Neural progenitor cell (in vitro differentiated cells): ENCODE results near the gene FAM83F. TPM values are rescaled to one million over a fixed set of nuclear protein-coding genes. Genes with fewer than 3 reads are reported as not detected.
"Not testable (repeated sequence)": the region's sequence is repeated elsewhere in the genome, so short reads cannot be mapped to it uniquely, and the experiment has no call there.

Source experiments
- DNase-seq: peaks from one replicate; pipeline ENCODE4 v3.0.0-alpha.2; 2016; ENCODE audit warnings: low spot score
- H2AFZ ChIP-seq: fragments of 200-600 bp; sonication (generic); replicated peaks from 2 replicates; pipeline ENCODE4 v1.6.1; 2016; ENCODE audit warnings: antibody characterized with exemption
- H3F3A ChIP-seq: fragments of 200-600 bp; sonication (generic); 2 replicates; pipeline ENCODE4 v1.6.1; 2016; ENCODE audit warnings: antibody characterized with exemption, low read depth
- H3K27ac ChIP-seq: fragments of 200-600 bp; sonication (generic); 2 replicates; pipeline ENCODE4 v1.5.1; 2016; ENCODE audit warnings: mild to moderate bottlenecking
- H3K27me3 ChIP-seq: fragments of 200-600 bp; sonication (generic); 2 replicates; pipeline ENCODE4 v1.6.1; 2016; ENCODE audit warnings: mild to moderate bottlenecking, moderate library complexity
- H3K36me3 ChIP-seq: fragments of 200-600 bp; sonication (generic); 2 replicates; pipeline ENCODE4 v1.5.1; 2016
- H3K4me1 ChIP-seq: fragments of 200-600 bp; sonication (generic); 2 replicates; pipeline ENCODE4 v1.6.1; 2016; ENCODE audit warnings: mixed run types
- H3K4me2 ChIP-seq: fragments of 200-600 bp; sonication (generic); 2 replicates; pipeline ENCODE4 v1.6.1; 2016
- H3K4me3 ChIP-seq: fragments of 200-600 bp; sonication (generic); 2 replicates; pipeline ENCODE4 v1.5.1; 2016
- H3K79me2 ChIP-seq: fragments of 200-600 bp; sonication (generic); 2 replicates; pipeline ENCODE4 v1.6.1; 2016; ENCODE audit warnings: low read depth
- H3K9ac ChIP-seq: fragments of 200-600 bp; sonication (generic); 2 replicates; pipeline ENCODE4 v1.6.1; 2016
- H3K9me3 ChIP-seq: fragments of 200-600 bp; sonication (generic); 2 replicates; pipeline ENCODE4 v1.5.1; 2016; ENCODE audit warnings: low read depth
- H4K20me1 ChIP-seq: fragments of 200-600 bp; sonication (generic); 2 replicates; pipeline ENCODE4 v1.6.1; 2016; ENCODE audit warnings: low read depth
- H3K27ac Mint-ChIP-seq: 3 replicates; pipeline ENCODE4 v1.8.0; 2021; ENCODE audit warnings: mixed read lengths
- H3K27me3 Mint-ChIP-seq: 2 replicates; pipeline ENCODE4 v1.8.0; 2022; ENCODE audit warnings: low read depth, mild to moderate bottlenecking, inconsistent platforms, moderate library complexity, mixed read lengths; ENCODE audit not compliant: insufficient read depth
- H3K36me3 Mint-ChIP-seq: 3 replicates; pipeline ENCODE4 v1.8.0; 2021; ENCODE audit warnings: mixed read lengths
- H3K4me1 Mint-ChIP-seq: 3 replicates; pipeline ENCODE4 v1.8.0; 2021; ENCODE audit warnings: mixed read lengths
- H3K4me3 Mint-ChIP-seq: 3 replicates; pipeline ENCODE4 v1.8.0; 2021; ENCODE audit warnings: mild to moderate bottlenecking, moderate library complexity, mixed read lengths
- H3K9me3 Mint-ChIP-seq: 3 replicates; pipeline ENCODE4 v1.8.0; 2020; ENCODE audit warnings: mixed read lengths
- CTCF ChIP-seq: fragments of 200-600 bp; sonication (generic); IDR thresholded peaks from 2 replicates; pipeline ENCODE4 v1.5.1; 2017; ENCODE audit warnings: antibody characterized with exemption, mild to moderate bottlenecking
- EZH2 ChIP-seq: fragments of 200-600 bp; sonication (generic); IDR thresholded peaks from 2 replicates; pipeline ENCODE4 v1.6.1; 2017; ENCODE audit warnings: antibody characterized with exemption, mild to moderate bottlenecking, moderate library complexity
- EZH2phosphoT487 ChIP-seq: fragments of 200-600 bp; sonication (generic); IDR thresholded peaks from 2 replicates; pipeline ENCODE4 v1.6.1; 2017; ENCODE audit warnings: antibody characterized with exemption
- total RNA-seq: library from RNA; depleted of rRNA; stranded (reverse); fragments of >200 nt; gene quantifications from 2 replicates; pipeline ENCODE4 v1.2.3, GENCODE V29; 2015; ENCODE audit warnings: low replicate concordance

Gene FAM83F
- total RNA-seq, 1 donor from 2014 or later = 0.09 TPM

DNA sequence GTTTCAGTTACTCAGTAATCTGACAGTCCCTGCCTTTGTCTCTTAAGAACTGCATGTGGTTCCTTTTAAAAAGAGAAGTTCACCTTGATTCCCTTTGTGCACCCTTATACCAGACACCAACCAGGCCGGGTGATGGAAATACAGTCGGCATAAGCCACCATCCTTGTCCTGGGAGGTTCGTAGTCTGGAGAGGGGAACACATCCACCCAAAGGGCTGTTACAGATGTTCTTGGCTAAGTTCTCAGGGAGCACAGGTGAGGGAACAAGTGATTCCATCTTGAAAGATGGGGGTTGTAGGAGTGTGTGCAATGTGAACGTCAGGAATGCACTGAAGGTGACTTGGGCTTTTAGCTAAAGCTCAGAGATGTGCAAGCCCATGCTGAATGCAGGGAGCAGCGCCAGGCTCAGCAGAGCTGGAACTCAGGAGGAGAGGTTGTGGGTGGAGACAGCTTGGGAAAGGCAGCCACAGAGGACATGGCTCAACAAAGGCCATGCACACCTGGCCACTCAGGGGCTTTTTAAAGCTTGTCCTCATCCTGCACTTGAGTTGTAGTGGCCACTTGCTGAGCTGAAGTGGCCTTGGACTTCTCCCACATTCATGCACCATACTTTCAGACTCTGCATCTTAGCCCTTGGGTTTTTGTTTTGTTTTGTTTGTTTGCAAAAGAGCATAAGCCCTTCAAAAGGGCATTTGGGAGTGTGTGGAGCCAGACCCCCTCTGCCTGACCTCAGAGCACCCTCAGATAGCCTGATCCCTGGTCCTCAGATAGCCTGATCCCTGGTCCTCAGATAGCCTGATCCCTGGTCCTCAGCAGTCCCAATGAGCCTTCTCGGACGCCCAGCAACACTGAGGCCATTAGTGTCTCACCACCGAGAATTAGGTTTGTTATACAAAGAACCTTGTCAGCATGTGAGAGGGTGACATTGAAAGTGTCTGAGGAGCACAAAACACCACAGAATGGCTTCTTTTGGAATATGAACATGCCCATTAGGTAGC is 47.2 kb upstream of the FAM83F start:
- Histone ChIP-seq H3K9me3 (no peaks in the 10 kb centered on the region), H2AFZ (no peak overlapping the region), H3K79me2 (no peaks in the 10 kb centered on the region), H3K4me2 (no peak overlapping the region), H4K20me1 (peaks cover 8% of the 10 kb centered on the region), H3K4me1 (peaks cover 22% of the 10 kb centered on the region), H3K27ac (no peak overlapping the region), H3K27me3 (peaks cover 21% of the 10 kb centered on the region), H3F3A (peaks cover 9% of the 10 kb centered on the region), H3K9ac (no peak overlapping the region), H3K4me3 (no peak overlapping the region), H3K36me3 (no peaks in the 10 kb centered on the region)
- Mint-ChIP-seq H3K36me3 (no peaks in the 10 kb centered on the region), H3K27ac (peak overlapping the region; percentile 20), H3K9me3 (no peaks in the 10 kb centered on the region), H3K27me3 (peaks cover 3% of the 10 kb centered on the region), H3K4me3 (no peak overlapping the region), H3K4me1 (peaks cover 33% of the 10 kb centered on the region)
- TF ChIP-seq EZH2 (no peak), CTCF (no peak), EZH2phosphoT487 (no peak)
- DNase-seq = no peak

- H3K4me1 Mint-ChIP-seq = peaks cover 19% of the 10 kb centered on the region
- Histone ChIP-seq H3K9ac (no peak overlapping the region), H3K27me3 (peaks cover 14% of the 10 kb centered on the region), H3K4me3 (no peak overlapping the region), H3K36me3 (no peaks in the 10 kb centered on the region), H3K27ac (no peak overlapping the region), H2AFZ (no peak overlapping the region), H3K4me1 (peaks cover 14% of the 10 kb centered on the region), H4K20me1 (peaks cover 4% of the 10 kb centered on the region), H3K9me3 (no peaks in the 10 kb centered on the region), H3K79me2 (no peaks in the 10 kb centered on the region), H3K4me2 (no peak overlapping the region), H3F3A (no peaks in the 10 kb centered on the region)
- H3K36me3 Mint-ChIP-seq = no peaks in the 10 kb centered on the region
- H3K9me3 Mint-ChIP-seq = no peaks in the 10 kb centered on the region
- H3K27ac Mint-ChIP-seq = no peak overlapping the region
- peaks cover 8% of the 10 kb centered on the region for H3K27me3 Mint-ChIP-seq
- TF ChIP-seq CTCF (no peak), EZH2phosphoT487 (no peak), EZH2 (no peak)
- DNase-seq = no peak
- H3K4me3 Mint-ChIP-seq = no peak overlapping the region
Observed at GRCh38 chr22:39949964-39950737, 44.6 kb upstream of the FAM83F start.

GRCh38 chr22:39951603-39952293 is 43.0 kb upstream of the FAM83F start:
- not testable (repeated sequence) for H3K4me3 ChIP-seq, H3K27me3 ChIP-seq, H2AFZ ChIP-seq, DNase-seq, H3K4me1 ChIP-seq, H3K4me3 Mint-ChIP-seq, H3F3A ChIP-seq, H4K20me1 ChIP-seq, H3K9me3 Mint-ChIP-seq, H3K4me2 ChIP-seq, H3K27me3 Mint-ChIP-seq, H3K27ac Mint-ChIP-seq, H3K36me3 ChIP-seq, H3K27ac ChIP-seq, H3K9ac ChIP-seq, H3K9me3 ChIP-seq, H3K36me3 Mint-ChIP-seq, H3K79me2 ChIP-seq
- peaks cover 16% of the 10 kb centered on the region for H3K4me1 Mint-ChIP-seq
